ENCODE results near the gene RAET1E. TPM values are rescaled to one million over a fixed set of nuclear protein-coding genes. Genes with fewer than 3 reads are reported as not detected.
A peak's percentile ranks its signal among the peaks of the same experiment; 100 is the strongest.

Gene RAET1E
- total and polyA plus RNA-seq, 2 experiments from 2014 or later = 8.1 to 10.4 TPM

DNA sequence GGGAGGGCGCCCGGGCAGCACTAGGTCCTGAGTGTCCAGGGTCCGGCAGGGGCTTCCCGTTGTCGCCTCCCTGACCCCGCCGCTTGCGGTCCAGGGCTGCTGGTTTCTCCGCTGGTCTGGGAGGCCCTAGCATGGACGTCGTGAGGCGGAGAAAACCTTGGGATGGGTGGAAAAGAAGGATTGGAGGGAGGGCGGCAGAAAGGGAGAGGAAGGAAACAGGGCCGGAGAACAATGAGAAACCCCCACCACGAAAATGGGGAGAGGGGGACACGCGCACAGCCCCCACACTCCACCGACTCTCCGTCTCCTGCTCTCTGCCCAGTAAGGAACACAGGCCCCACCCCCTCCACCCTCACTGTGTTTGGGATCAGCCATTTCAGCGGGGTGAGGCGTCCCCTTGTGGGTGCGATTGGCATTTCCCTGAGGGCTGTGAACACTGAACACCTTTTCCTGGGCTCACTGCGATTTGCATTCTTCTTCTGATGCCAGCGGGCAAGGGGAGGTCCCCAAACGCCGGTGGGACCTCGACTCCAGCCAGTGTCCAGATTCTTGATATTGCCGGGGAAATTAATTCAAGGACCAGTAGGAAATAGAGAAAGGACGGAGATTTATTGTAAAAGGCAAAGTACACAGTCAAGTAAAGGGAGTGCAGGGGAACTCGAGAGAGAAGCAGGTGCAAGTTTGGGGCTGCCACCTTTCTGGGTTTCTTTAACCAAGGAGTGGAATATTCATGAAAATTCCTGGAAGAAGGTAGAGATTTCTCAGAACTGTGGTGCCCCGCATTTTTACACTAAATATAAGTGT is 28.3 kb upstream of the RAET1E start:
- Histone ChIP-seq H3F3A (ENCODE audit: insufficient read depth) (no peaks in the 10 kb centered on the region), H3K36me3 (ENCODE audit: low read depth) (no peaks in the 10 kb centered on the region), H3K9me3 (ENCODE audit: low read depth) (no peaks in the 10 kb centered on the region), H4K20me1 (ENCODE audit: insufficient read depth) (no peaks in the 10 kb centered on the region), H3K4me1 (ENCODE audit: insufficient read depth) (no peaks in the 10 kb centered on the region), H3K9ac (peak overlapping the region; percentile 75), H3K27me3 (replicated peaks; ENCODE audit: insufficient read depth) (peaks cover 9% of the 10 kb centered on the region; the same call in 1 of the 2 replicates), H3K4me2 (ENCODE audit: unreplicated experiment) (peak overlapping the region; percentile 64), H3K4me3 (peak overlapping the region; percentile 69), H2AFZ (peak overlapping the region; percentile 78), H3K9me2 (ENCODE audit: insufficient read depth) (no peaks in the 10 kb centered on the region), H3K79me2 (ENCODE audit: insufficient read depth) (no peaks in the 10 kb centered on the region), H3K27ac (no peak overlapping the region)
- TF ChIP-seq EZH2phosphoT487 (IDR thresholded peaks at IDR 0.05; ENCODE audit: insufficient read depth, low read depth) (no peak), EZH2 (IDR thresholded peaks at IDR 0.05; ENCODE audit: insufficient read depth, poor library complexity, severe bottlenecking) (no peak)
- WGBS, 2 experiments (ENCODE audit: low coverage in 1 of 2, low lambda C conversion rate in 2 of 2, missing lambda C conversion rate in 2 of 2) = 0 to 1% methylated on average over 25 to 31 of the region's 31 CpGs
- in situ Hi-C loops (cut with MboI) = no loop called here
- peak; percentile 90 for DNase-seq

DNA sequence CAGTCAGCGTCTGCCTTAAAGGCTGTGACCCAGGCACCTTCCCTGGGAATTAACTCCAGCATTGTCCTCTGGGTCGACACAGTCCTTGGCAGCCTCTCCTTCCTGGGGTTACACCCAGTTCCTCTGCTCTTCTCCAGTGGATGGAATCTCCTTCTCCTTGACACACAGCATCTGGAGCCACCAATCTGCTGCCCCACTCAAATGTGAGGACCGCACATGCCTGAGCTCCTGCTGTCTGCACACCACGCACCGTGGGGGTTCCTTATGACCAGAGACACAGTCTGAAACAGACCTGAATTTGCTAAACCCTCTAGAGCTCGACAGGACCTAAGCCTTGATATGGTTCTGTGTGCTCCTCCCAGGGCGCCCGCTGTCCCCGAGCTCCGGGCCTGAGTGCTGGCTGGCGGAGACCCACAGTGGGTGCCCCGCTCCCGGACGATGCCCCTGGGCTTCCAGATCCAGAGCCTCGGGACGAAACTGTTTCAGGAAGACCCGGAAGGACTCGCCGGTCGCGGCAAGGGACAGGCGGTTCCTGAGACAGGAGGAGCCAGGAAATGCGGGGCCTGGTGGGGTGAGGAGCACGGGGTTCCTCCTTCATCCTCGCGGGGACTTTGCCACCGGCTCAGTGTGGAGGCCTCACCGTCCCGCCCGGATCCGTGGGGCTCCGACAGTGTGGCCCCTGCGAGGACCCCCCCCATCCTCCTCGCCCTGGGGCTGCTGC is 27.5 kb upstream of the RAET1E start:
- peak overlapping the region; percentile 69 for H3K4me3 ChIP-seq
- no peaks in the 10 kb centered on the region for H3K36me3 ChIP-seq (ENCODE audit: low read depth)
- peak overlapping the region; percentile 75 for H3K9ac ChIP-seq
- peak overlapping the region; percentile 64 for H3K4me2 ChIP-seq (ENCODE audit: unreplicated experiment)
- 5 to 6% methylated on average over 27 to 34 of the region's 34 CpGs for WGBS, 2 experiments (ENCODE audit: low coverage in 1 of 2, low lambda C conversion rate in 2 of 2, missing lambda C conversion rate in 2 of 2)
- no peaks in the 10 kb centered on the region for H4K20me1 ChIP-seq (ENCODE audit: insufficient read depth)
- TF ChIP-seq EZH2 (IDR thresholded peaks at IDR 0.05; ENCODE audit: insufficient read depth, poor library complexity, severe bottlenecking) = no peak
- TF ChIP-seq EZH2phosphoT487 (IDR thresholded peaks at IDR 0.05; ENCODE audit: insufficient read depth, low read depth) = no peak
- no peaks in the 10 kb centered on the region for H3K9me3 ChIP-seq (ENCODE audit: low read depth)
- peak overlapping the region; percentile 78 for H2AFZ ChIP-seq
- no peaks in the 10 kb centered on the region for H3K4me1 ChIP-seq (ENCODE audit: insufficient read depth)
- in situ Hi-C loops (cut with MboI) = no loop called here
- H3F3A ChIP-seq (ENCODE audit: insufficient read depth) = no peaks in the 10 kb centered on the region
- H3K79me2 ChIP-seq (ENCODE audit: insufficient read depth) = no peaks in the 10 kb centered on the region
- no peaks in the 10 kb centered on the region for H3K9me2 ChIP-seq (ENCODE audit: insufficient read depth)
- no peak overlapping the region for H3K27ac ChIP-seq
- peak; percentile 66 for DNase-seq
- H3K27me3 ChIP-seq (replicated peaks; ENCODE audit: insufficient read depth) = peaks cover 7% of the 10 kb centered on the region; the same call in 1 of the 2 replicates

DNA sequence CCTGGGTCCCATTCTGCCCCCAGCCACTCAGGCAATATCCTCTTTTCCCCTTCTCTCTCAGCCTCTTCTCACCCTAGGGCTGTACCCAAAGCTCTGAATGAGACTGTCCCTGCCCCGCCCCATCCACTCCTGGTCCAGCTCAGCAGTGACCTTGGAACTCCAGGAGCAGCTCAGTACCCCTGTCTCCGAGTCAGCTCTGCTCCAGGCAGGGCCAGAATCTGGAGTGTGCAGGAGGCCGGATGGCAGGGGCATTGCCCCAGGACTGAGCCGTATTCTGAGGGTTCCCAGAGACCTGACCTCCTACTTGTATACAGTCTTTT is 27.0 kb upstream of the RAET1E start:
- no peaks in the 10 kb centered on the region for H4K20me1 ChIP-seq (ENCODE audit: insufficient read depth)
- no peaks in the 10 kb centered on the region for H3K4me1 ChIP-seq (ENCODE audit: insufficient read depth)
- H3K9me2 ChIP-seq (ENCODE audit: insufficient read depth) = no peaks in the 10 kb centered on the region
- DNase-seq = no peak
- H3K36me3 ChIP-seq (ENCODE audit: low read depth) = no peaks in the 10 kb centered on the region
- in situ Hi-C loops (cut with MboI) = loop anchor here (5.0 kb wide), 1 partner anchor 93 kb away; no protein-coding TSS in a partner anchor
- H3K9me3 ChIP-seq (ENCODE audit: low read depth) = no peaks in the 10 kb centered on the region
- H3K4me3 ChIP-seq = no peak overlapping the region
- H2AFZ ChIP-seq = peak overlapping the region; percentile 78
- no peak overlapping the region for H3K27ac ChIP-seq
- no peak overlapping the region for H3K9ac ChIP-seq
- WGBS, 2 experiments (ENCODE audit: low coverage in 1 of 2, low lambda C conversion rate in 2 of 2, missing lambda C conversion rate in 2 of 2) = 77 to 87% methylated on average over 4 of the region's 4 CpGs
- no peaks in the 10 kb centered on the region for H3F3A ChIP-seq (ENCODE audit: insufficient read depth)
- H3K4me2 ChIP-seq (ENCODE audit: unreplicated experiment) = no peak overlapping the region
- peaks cover 5% of the 10 kb centered on the region; the same call in 1 of the 2 replicates for H3K27me3 ChIP-seq (replicated peaks; ENCODE audit: insufficient read depth)
- TF ChIP-seq EZH2 (IDR thresholded peaks at IDR 0.05; ENCODE audit: insufficient read depth, poor library complexity, severe bottlenecking) = no peak
- TF ChIP-seq EZH2phosphoT487 (IDR thresholded peaks at IDR 0.05; ENCODE audit: insufficient read depth, low read depth) = no peak
- H3K79me2 ChIP-seq (ENCODE audit: insufficient read depth) = no peaks in the 10 kb centered on the region

GRCh38 chr6:149924206-149924932 is 26.5 kb upstream of the RAET1E start:
- H3K27ac ChIP-seq = no peak overlapping the region
- no peak overlapping the region for H3K4me3 ChIP-seq
- H3K27me3 ChIP-seq (replicated peaks; ENCODE audit: insufficient read depth) = peaks cover 5% of the 10 kb centered on the region; the same call in 1 of the 2 replicates
- DNase-seq = no peak
- 81 to 82% methylated on average over 9 of the region's 9 CpGs for WGBS, 2 experiments (ENCODE audit: low coverage in 1 of 2, low lambda C conversion rate in 2 of 2, missing lambda C conversion rate in 2 of 2)
- no peaks in the 10 kb centered on the region for H3K9me2 ChIP-seq (ENCODE audit: insufficient read depth)
- H3K9me3 ChIP-seq (ENCODE audit: low read depth) = no peaks in the 10 kb centered on the region
- no peak overlapping the region for H3K9ac ChIP-seq
- no peaks in the 10 kb centered on the region for H3F3A ChIP-seq (ENCODE audit: insufficient read depth)
- no peak overlapping the region for H2AFZ ChIP-seq
- H4K20me1 ChIP-seq (ENCODE audit: insufficient read depth) = no peaks in the 10 kb centered on the region
- no peak for TF ChIP-seq EZH2 (IDR thresholded peaks at IDR 0.05; ENCODE audit: insufficient read depth, poor library complexity, severe bottlenecking)
- no peak for TF ChIP-seq EZH2phosphoT487 (IDR thresholded peaks at IDR 0.05; ENCODE audit: insufficient read depth, low read depth)
- no peaks in the 10 kb centered on the region for H3K36me3 ChIP-seq (ENCODE audit: low read depth)
- no peaks in the 10 kb centered on the region for H3K4me1 ChIP-seq (ENCODE audit: insufficient read depth)
- no peak overlapping the region for H3K4me2 ChIP-seq (ENCODE audit: unreplicated experiment)
- in situ Hi-C loops (cut with MboI) = loop anchor here (5.0 kb wide), 1 partner anchor 92 kb away; no protein-coding TSS in a partner anchor
- H3K79me2 ChIP-seq (ENCODE audit: insufficient read depth) = no peaks in the 10 kb centered on the region
